ENCODE results near the gene MRGPRD. TPM values are rescaled to one million over a fixed set of nuclear protein-coding genes. Genes with fewer than 3 reads are reported as not detected.

MRGPRD gene
- total RNA-seq, 2 experiments from 2014 or later, result not detected

GRCh38 chr11:68956142-68956541 is 24.6 kb downstream of the MRGPRD start:
- Histone ChIP-seq H3K27ac (ENCODE audit: low read depth, low read length, poor library complexity, severe bottlenecking) (no peak overlapping the region), H3K4me2 (ENCODE audit: low read length) (no peak overlapping the region), H3K36me3 (ENCODE audit: insufficient read depth, low read length) (no peaks in the 10 kb centered on the region), H3K9me3 (ENCODE audit: low read length) (no peaks in the 10 kb centered on the region), H4K20me1 (ENCODE audit: insufficient read depth, low read length) (no peaks in the 10 kb centered on the region), H2AFZ (ENCODE audit: low read length) (no peak overlapping the region), H3K4me3 (ENCODE audit: low read depth, low read length, poor library complexity, severe bottlenecking) (no peak overlapping the region), H3K79me2 (ENCODE audit: insufficient read depth, low read depth, low read length) (no peaks in the 10 kb centered on the region), H3K4me1 (ENCODE audit: insufficient read depth, low read length, poor library complexity, severe bottlenecking) (no peaks in the 10 kb centered on the region), H3K9me2 (ENCODE audit: insufficient read depth, low read length) (no peaks in the 10 kb centered on the region)
- POLR2A ChIA-PET, result no interaction called here
- BruUV-seq (replicated peaks), result no TSS peak
- DNase-seq (ENCODE audit: low spot score), result peak; percentile 40
- TF ChIP-seq EZH2phosphoT487 (IDR thresholded peaks at IDR 0.05; ENCODE audit: borderline replicate concordance, low read depth, low read length) (no peak), CTCF (conservative IDR thresholded peaks at IDR 0.05; ENCODE audit: low read length) (peak; percentile 67)
- intact Hi-C loops (cut with micrococcal nuclease; ENCODE audit: unreplicated experiment), result loop anchor here (2.0 kb wide), 1 partner anchor 133 kb away; no protein-coding TSS in a partner anchor
- CTCF ChIA-PET (ENCODE audit: unreplicated experiment), result interaction anchor here (0.6 kb wide), 1 partner anchor 19 kb away, joined by 4 read pairs; no protein-coding TSS in a partner anchor

- no peak overlapping the region for H3K27ac ChIP-seq (ENCODE audit: low read depth, low read length, poor library complexity, severe bottlenecking)
- H3K36me3 ChIP-seq (ENCODE audit: insufficient read depth, low read length), result no peaks in the 10 kb centered on the region
- TF ChIP-seq EZH2phosphoT487 (IDR thresholded peaks at IDR 0.05; ENCODE audit: borderline replicate concordance, low read depth, low read length), result no peak
- TF ChIP-seq CTCF (conservative IDR thresholded peaks at IDR 0.05; ENCODE audit: low read length), result no peak
- H3K79me2 ChIP-seq (ENCODE audit: insufficient read depth, low read depth, low read length), result no peaks in the 10 kb centered on the region
- H3K4me2 ChIP-seq (ENCODE audit: low read length), result no peak overlapping the region
- H3K4me1 ChIP-seq (ENCODE audit: insufficient read depth, low read length, poor library complexity, severe bottlenecking), result no peaks in the 10 kb centered on the region
- H3K9me3 ChIP-seq (ENCODE audit: low read length), result no peaks in the 10 kb centered on the region
- H2AFZ ChIP-seq (ENCODE audit: low read length), result no peak overlapping the region
- intact Hi-C loops (cut with micrococcal nuclease; ENCODE audit: unreplicated experiment), result no loop called here
- no TSS peak for BruUV-seq (replicated peaks)
- ChIA-PET CTCF (ENCODE audit: unreplicated experiment) (interaction anchor here (0.6 kb wide), 1 partner anchor 20 kb away, joined by 4 read pairs; no protein-coding TSS in a partner anchor), POLR2A (no interaction called here)
- no peak for DNase-seq (ENCODE audit: low spot score)
- H3K4me3 ChIP-seq (ENCODE audit: low read depth, low read length, poor library complexity, severe bottlenecking), result no peak overlapping the region
- no peaks in the 10 kb centered on the region for H3K9me2 ChIP-seq (ENCODE audit: insufficient read depth, low read length)
- no peaks in the 10 kb centered on the region for H4K20me1 ChIP-seq (ENCODE audit: insufficient read depth, low read length)
Measured at GRCh38 chr11:68955607-68955958, 25.2 kb downstream of the MRGPRD start.

- BruUV-seq (replicated peaks), result no TSS peak
- Histone ChIP-seq H3K9me2 (ENCODE audit: insufficient read depth, low read length) (no peaks in the 10 kb centered on the region), H3K4me3 (ENCODE audit: low read depth, low read length, poor library complexity, severe bottlenecking) (no peak overlapping the region), H3K79me2 (ENCODE audit: insufficient read depth, low read depth, low read length) (no peaks in the 10 kb centered on the region), H3K36me3 (ENCODE audit: insufficient read depth, low read length) (no peaks in the 10 kb centered on the region), H3K4me1 (ENCODE audit: insufficient read depth, low read length, poor library complexity, severe bottlenecking) (no peaks in the 10 kb centered on the region), H3K4me2 (ENCODE audit: low read length) (no peak overlapping the region), H2AFZ (ENCODE audit: low read length) (no peak overlapping the region), H4K20me1 (ENCODE audit: insufficient read depth, low read length) (no peaks in the 10 kb centered on the region), H3K9me3 (ENCODE audit: low read length) (no peaks in the 10 kb centered on the region), H3K27ac (ENCODE audit: low read depth, low read length, poor library complexity, severe bottlenecking) (no peak overlapping the region)
- intact Hi-C loops (cut with micrococcal nuclease; ENCODE audit: unreplicated experiment), result no loop called here
- ChIA-PET POLR2A (no interaction called here), CTCF (ENCODE audit: unreplicated experiment) (no interaction called here)
- DNase-seq (ENCODE audit: low spot score), result no peak
- TF ChIP-seq EZH2phosphoT487 (IDR thresholded peaks at IDR 0.05; ENCODE audit: borderline replicate concordance, low read depth, low read length) (no peak), CTCF (conservative IDR thresholded peaks at IDR 0.05; ENCODE audit: low read length) (no peak)
Measured at GRCh38 chr11:68954836-68955606, 25.8 kb downstream of the MRGPRD start.
